Epithelial cell of alveolus of lung (primary cell): Measurements from ENCODE around the gene THTPA. TPM values are rescaled to one million over a fixed set of nuclear protein-coding genes. Genes with fewer than 3 reads are reported as not detected.

Experiments
- total RNA-seq: library from RNA; depleted of rRNA; stranded (reverse); fragments of >200 nt; gene quantifications from 2 replicates; pipeline ENCODE4 v1.2.1, GENCODE V29; 2015

Gene THTPA, protein sequence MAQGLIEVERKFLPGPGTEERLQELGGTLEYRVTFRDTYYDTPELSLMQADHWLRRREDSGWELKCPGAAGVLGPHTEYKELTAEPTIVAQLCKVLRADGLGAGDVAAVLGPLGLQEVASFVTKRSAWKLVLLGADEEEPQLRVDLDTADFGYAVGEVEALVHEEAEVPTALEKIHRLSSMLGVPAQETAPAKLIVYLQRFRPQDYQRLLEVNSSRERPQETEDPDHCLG
- 10.0 and 13.4 TPM in 2 replicates for total RNA-seq

DNA sequence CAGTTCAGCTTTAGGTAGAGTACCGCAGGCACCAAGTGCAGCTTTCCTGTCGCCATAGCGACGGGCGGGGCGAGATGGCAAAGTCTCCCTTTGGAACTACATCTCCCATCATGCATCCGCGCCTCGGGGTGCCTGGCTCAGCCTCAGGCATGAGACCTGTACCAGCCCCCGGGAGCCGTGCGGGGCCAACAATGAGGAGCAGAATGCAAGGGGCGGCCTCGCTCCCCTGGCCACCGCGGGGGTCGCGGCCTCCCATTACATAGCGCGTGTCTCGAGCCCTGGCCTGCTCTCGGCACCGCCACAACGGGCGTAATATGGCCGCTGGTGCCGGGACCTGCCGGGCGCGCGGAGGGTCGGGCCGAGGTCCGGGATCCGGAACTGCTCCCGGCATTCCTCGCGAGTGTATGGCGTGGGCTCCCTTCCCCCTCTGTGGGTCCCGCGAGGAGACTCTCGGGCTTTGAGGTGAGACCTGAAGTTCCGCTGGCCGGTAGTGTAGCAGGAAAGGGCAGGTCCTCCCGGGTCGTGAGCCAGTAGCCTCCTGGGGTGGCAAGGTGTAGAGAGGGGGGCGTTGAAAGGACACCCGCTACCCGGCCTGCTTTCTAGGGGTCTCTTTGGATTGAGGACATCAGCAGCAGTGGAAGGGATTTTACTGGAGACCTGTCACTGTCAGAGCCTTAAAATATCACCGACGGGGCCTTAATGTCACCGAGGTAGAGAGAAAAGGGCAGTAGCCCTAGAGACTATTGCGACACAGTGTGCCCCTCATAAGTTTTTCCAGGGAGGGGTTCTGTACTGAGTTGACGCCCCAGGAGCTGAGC lies at the start of gene THTPA:
Gene THTPA (plus strand): TSS at position 390 of the 818 bp plus-strand sequence. CDS start 487 bp downstream, outside the sequence.

DNA sequence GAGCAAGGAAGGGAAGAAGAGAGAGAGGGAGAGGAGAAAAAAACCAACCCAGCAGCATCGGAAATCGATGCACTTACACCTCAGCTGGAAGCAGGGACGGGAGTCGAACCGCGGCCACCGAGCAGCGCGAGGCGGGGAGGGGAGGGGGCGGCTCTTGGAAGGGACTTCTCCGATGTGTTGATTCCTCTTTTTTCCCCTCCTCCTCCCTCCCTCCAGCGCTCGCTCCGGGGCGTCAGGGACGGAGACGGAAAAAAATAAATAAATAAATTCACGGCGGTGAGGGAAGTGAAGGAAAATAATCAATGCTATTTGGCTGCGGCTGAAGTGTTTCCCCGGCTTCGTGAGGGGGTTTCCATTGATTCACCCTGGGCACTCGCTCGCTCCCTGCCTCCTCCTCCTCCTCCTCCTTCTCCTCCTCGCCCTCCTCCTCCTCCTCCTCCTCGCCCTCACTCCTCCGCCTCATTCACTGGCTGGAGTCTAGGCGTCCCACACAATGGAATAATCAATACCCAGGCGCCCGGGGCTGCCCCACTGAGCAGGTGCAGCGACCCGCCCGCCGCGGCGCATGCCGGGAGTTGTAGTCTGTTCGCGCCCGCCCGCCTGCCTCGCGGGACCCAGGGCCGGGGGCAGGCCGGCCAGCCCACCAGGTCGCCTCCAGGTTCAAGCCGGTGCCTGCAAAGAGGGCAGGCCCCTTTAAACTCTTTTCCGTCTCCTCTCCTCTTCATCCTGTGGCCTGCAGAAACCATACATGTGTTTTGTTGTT lies 4.6 kb upstream of the THTPA start, which contains the start of gene ZFHX2:
Gene ZFHX2 (minus strand): TSS at position 500 of the 763 bp plus-strand sequence. CDS start 16,440 bp downstream, outside the sequence.

DNA sequence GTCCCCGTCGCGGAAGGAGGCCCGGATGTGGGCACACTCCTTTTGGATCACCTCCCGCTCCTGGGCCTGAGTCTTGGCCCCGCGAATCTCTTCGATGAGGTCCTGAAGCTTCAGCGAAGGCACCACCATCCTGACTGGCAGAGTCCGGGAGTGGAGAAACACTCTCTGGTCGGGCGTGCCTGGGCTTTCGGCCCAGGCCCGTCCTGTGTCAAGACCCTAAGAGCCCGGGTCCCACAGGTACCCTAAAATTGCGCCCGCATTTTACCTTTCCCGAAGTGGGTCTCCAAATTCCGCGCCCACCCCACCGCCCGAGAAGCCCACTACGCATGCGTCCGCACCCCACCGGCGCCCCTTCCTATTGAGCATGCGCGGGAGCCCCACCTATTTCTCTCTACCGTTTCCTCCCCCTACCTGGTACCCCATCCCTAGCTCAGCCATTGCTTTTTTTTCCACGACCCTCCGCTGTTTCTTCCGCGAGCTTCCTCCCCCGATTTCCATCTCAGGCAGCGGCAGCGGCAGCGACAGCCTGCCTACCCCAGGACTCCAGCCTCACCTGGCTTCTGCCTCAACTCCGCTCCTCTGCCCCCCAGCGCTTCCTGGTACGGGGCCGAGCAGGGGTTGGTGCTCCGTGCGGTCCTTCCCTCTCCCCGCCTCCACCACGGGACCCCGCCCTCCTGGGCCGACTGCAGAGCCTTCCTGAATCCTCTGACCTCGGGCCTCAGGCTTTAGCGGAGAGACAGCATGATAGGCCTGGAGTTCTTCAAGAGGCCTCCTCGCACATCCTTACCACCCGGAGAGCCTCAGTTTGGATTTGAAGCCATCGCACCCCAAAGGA lies 11.3 kb downstream of the THTPA start, which contains the start of gene AP1G2:
Gene AP1G2 (minus strand): TSS at position 606 of the 835 bp plus-strand sequence. CDS start 477 bp downstream, at position 129.

DNA sequence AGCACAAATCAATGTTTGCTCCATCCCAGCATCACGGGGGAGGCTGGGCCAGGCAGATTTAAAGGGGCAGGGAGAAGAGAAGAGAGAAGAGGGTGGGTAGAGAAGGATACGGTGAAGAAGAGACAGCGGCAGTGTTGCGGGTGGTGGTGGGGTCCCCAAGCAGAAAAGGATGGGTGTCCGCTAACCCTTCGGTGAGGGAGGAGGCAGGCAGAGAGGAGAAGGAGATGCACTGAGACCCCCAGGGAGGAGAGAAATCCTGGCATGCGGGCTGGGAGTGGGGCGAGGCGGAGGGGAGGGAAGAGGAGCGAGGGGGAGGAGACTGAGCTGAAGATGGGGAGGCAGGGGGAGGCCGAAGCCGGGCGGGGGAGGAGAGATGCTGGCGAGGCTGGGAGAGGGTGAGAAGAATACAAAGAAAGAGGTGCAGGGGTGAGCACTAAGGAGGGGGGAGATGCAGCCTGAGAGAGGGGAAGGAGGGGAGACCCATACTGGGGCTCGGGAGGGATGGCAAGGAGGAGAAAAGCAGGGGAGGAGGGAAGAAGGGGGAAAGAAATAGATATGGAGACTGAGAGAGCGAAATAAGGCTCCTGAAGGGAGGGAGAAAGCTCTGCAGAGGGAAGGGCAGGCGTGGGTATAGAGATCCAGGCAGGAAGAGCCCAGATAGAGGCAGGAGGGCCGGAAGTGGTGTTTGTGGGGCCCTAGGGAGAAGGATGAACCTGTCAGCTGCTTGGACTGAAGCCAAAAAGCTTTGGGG lies 22.7 kb downstream of the THTPA start, which contains the start of gene JPH4:
Gene JPH4 (minus strand): TSS at position 231 of the 751 bp plus-strand sequence. CDS start 1,337 bp downstream, outside the sequence.

Other genes with a start within 250 kb of the THTPA start
- gene BCL2L2, start 249.4 kb upstream of the THTPA start, total RNA-seq: 12.0 and 18.4 TPM in 2 replicates
- gene PABPN1, start 234.8 kb upstream of the THTPA start, total RNA-seq: 40.2 and 60.3 TPM in 2 replicates
- 34.6 and 59.7 TPM in 2 replicates for gene SLC22A17, start 203.4 kb upstream of the THTPA start, total RNA-seq
- gene EFS, start 191.1 kb upstream of the THTPA start, total RNA-seq: 21.6 and 34.2 TPM in 2 replicates
- not detected in 2 replicates for gene IL25, start 183.5 kb upstream of the THTPA start, total RNA-seq
- gene CMTM5, start 179.2 kb upstream of the THTPA start, total RNA-seq: 2.2 TPM in 1 of 2 replicates, not detected in the other
- gene MYH6, start 148.0 kb upstream of the THTPA start, total RNA-seq: not detected in 2 replicates
- 0.56 TPM in 1 of 2 replicates, not detected in the other for gene MYH7, start 120.6 kb upstream of the THTPA start, total RNA-seq
- 24.4 and 30.1 TPM in 2 replicates for gene NGDN, start 86.6 kb upstream of the THTPA start, total RNA-seq
- 0.08 and 0.39 TPM in 2 replicates for gene ZFHX2, start 4.5 kb upstream of the THTPA start, total RNA-seq
- 10.1 and 14.6 TPM in 2 replicates for gene AP1G2, start 11.5 kb downstream of the THTPA start, total RNA-seq
- gene JPH4, start 22.5 kb downstream of the THTPA start, total RNA-seq: under 0.01 and 0.24 TPM in 2 replicates
- under 0.01 TPM in 1 of 2 replicates, not detected in the other for gene DHRS2, start 80.1 kb downstream of the THTPA start, total RNA-seq